ENCODE results near the gene SEL1L2. TPM values are rescaled to one million over a fixed set of nuclear protein-coding genes. Genes with fewer than 3 reads are reported as not detected.

The SEL1L2 gene
- not detected in 2 replicates for total RNA-seq

GRCh38 chr20:13990465-13990864, at the start of gene SEL1L2:
Gene SEL1L2 (minus strand): TSS chr20:13990614. CDS start chr20:13990534, 80 bp downstream.

GRCh38 chr20:13995086-13995665, 4.8 kb upstream of the SEL1L2 start, which contains the start of gene MACROD2:
Gene MACROD2 (plus strand): TSS chr20:13995516.

Small RNA genes lying within 50 kb of the gene (small RNA-seq; reads per million reads assigned to genes)
- not detected for gene RNU6-278P (ENCODE audit: low replicate concordance)
- gene RPS3P1 (ENCODE audit: low replicate concordance) = not detected

Other genes starting within 250 kb of the SEL1L2 start
- 9.3 and 12.7 TPM in 2 replicates for gene ESF1, start 205.7 kb downstream of the SEL1L2 start, total RNA-seq
- gene NDUFAF5, start 205.6 kb downstream of the SEL1L2 start, total RNA-seq = 11.2 and 13.0 TPM in 2 replicates
- 0.29 and 0.88 TPM in 2 replicates for gene MACROD2, start 4.9 kb upstream of the SEL1L2 start, total RNA-seq